Immature natural killer cell (primary cell): ENCODE data around the gene RRM2. TPM values are rescaled to one million over a fixed set of nuclear protein-coding genes. Genes with fewer than 3 reads are reported as not detected.

Source experiments
- DNase-seq, 3 donors: peaks; one replicate each; pipeline ENCODE4 v3.0.0; 2022; ENCODE audit warnings: mixed read lengths in 1 of 3
- H3K27ac Mint-ChIP-seq, 6 donors: one replicate each; pipeline ENCODE4 v1.8.0; 2020; ENCODE audit warnings: mixed read lengths in 6 of 6, mild to moderate bottlenecking in 5 of 6, inconsistent platforms in 4 of 6, moderate library complexity in 3 of 6
- H3K27me3 Mint-ChIP-seq, 3 donors: one replicate each; pipeline ENCODE4 v1.8.0; 2020 to 2021; ENCODE audit warnings: low read depth in 3 of 3, mild to moderate bottlenecking in 3 of 3, mixed read lengths in 3 of 3, moderate library complexity in 3 of 3, inconsistent platforms in 1 of 3
- H3K36me3 Mint-ChIP-seq, 3 donors: one replicate each; pipeline ENCODE4 v1.8.0; 2020; ENCODE audit warnings: mixed read lengths in 3 of 3, inconsistent platforms in 2 of 3, mild to moderate bottlenecking in 2 of 3
- H3K4me1 Mint-ChIP-seq, 2 donors: one replicate each; pipeline ENCODE4 v1.8.0; 2020; ENCODE audit warnings: inconsistent platforms in 2 of 2, mild to moderate bottlenecking in 2 of 2, mixed read lengths in 2 of 2, moderate library complexity in 1 of 2
- H3K4me3 Mint-ChIP-seq, 5 donors: one replicate each; pipeline ENCODE4 v1.8.0; 2020; ENCODE audit warnings: mild to moderate bottlenecking in 5 of 5, mixed read lengths in 5 of 5, inconsistent platforms in 3 of 5, moderate library complexity in 3 of 5
- H3K9me3 Mint-ChIP-seq, 6 donors: one replicate each; pipeline ENCODE4 v1.8.0; 2020; ENCODE audit warnings: mild to moderate bottlenecking in 6 of 6, mixed read lengths in 6 of 6, inconsistent platforms in 4 of 6, moderate library complexity in 3 of 6
- polyA plus RNA-seq, 3 donors: library from polyadenylated mRNA; unstranded; fragments of 300-500 nt; fragmentation: Illumina TruSeq; gene quantifications; one replicate each; pipeline ENCODE4 v1.2.3, GENCODE V29; 2021

Gene RRM2
- 10 to 100 TPM in 1 of 3 donors, 1 to 10 TPM in 2; 4.9 to 11.3 (median 9.8) TPM for polyA plus RNA-seq

DNA sequence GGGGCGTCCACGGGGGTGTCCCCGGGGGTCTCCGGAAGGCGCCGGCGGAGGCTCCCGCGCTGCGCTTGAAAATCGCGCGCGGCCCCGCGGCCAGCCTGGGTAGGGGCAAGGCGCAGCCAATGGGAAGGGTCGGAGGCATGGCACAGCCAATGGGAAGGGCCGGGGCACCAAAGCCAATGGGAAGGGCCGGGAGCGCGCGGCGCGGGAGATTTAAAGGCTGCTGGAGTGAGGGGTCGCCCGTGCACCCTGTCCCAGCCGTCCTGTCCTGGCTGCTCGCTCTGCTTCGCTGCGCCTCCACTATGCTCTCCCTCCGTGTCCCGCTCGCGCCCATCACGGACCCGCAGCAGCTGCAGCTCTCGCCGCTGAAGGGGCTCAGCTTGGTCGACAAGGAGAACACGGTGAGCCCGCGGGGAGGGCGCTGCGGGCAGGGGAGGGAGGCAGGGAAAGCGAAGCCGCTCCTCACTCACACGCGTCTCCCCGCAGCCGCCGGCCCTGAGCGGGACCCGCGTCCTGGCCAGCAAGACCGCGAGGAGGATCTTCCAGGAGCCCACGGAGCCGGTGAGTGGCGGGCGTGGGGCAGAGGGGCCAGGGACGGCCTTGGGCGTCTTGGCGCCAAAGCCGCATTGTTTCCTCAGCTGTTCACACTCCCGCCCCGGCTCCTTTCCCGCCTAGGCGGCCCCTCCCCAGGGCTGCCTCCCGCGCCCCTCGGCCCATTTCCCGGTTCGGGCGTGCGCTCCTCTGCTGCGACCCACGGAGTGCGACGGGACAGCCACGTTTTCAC lies at the start of gene RRM2:
RRM2 (plus strand) TSS at position 240 of the 781 bp plus-strand sequence; CDS start at position 300, 60 bp downstream.
- Mint-ChIP-seq H3K4me1 (peaks cover 62 to 65% of the 10 kb centered on the region in 2 donors), H3K27ac (peak within 1 kb of the TSS in 5 of 6 donors; percentile 79 to 90 (median 87)), H3K27me3 (peaks cover 9 to 13% (median 10%) of the 10 kb centered on the region in 3 donors), H3K9me3 (no peaks in the 10 kb centered on the region), H3K4me3 (peak within 1 kb of the TSS; percentile 92 to 99 (median 97)), H3K36me3 (peaks cover 0 to 8% (median 0%) of the 10 kb centered on the region in 3 donors)
- peak; percentile 82 to 86 (median 85) for DNase-seq

DNA sequence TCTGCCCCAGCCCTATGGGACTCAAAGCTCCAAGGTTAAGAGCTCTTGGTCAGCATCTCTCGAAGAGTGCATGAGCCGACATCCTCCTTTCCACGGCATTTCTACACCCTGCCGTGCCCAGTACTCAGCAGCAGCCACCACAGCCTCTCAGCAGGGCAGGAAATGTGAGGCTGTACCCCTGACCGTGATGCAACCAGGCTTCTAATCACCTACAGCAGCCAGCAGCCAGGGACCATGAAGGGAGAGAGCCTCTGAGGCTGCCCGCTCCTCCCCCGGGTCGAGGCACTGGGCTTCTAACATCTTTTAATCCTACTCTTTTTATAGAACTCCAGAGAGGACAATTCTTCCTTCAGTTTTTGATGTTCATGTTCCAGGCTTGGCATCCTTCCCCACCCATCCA lies 48.8 kb upstream of the RRM2 start:
- Mint-ChIP-seq H3K27me3 (peaks cover 5 to 23% (median 18%) of the 10 kb centered on the region in 3 donors), H3K9me3 (no peaks in the 10 kb centered on the region), H3K4me1 (peaks cover 3 to 6% of the 10 kb centered on the region in 2 donors), H3K36me3 (peaks cover 0 to 5% (median 0%) of the 10 kb centered on the region in 3 donors), H3K4me3 (no peak overlapping the region), H3K27ac (no peak overlapping the region)
- no peak for DNase-seq

- Mint-ChIP-seq H3K4me3 (no peak overlapping the region), H3K36me3 (peaks cover 0 to 5% (median 0%) of the 10 kb centered on the region in 3 donors), H3K9me3 (no peaks in the 10 kb centered on the region), H3K4me1 (peaks cover 9 to 13% of the 10 kb centered on the region in 2 donors), H3K27me3 (peaks cover 7 to 28% (median 19%) of the 10 kb centered on the region in 3 donors), H3K27ac (no peak overlapping the region)
- DNase-seq, result no peak
Measured at GRCh38 chr2:10075101-10075500, 47.4 kb upstream of the RRM2 start.

DNA sequence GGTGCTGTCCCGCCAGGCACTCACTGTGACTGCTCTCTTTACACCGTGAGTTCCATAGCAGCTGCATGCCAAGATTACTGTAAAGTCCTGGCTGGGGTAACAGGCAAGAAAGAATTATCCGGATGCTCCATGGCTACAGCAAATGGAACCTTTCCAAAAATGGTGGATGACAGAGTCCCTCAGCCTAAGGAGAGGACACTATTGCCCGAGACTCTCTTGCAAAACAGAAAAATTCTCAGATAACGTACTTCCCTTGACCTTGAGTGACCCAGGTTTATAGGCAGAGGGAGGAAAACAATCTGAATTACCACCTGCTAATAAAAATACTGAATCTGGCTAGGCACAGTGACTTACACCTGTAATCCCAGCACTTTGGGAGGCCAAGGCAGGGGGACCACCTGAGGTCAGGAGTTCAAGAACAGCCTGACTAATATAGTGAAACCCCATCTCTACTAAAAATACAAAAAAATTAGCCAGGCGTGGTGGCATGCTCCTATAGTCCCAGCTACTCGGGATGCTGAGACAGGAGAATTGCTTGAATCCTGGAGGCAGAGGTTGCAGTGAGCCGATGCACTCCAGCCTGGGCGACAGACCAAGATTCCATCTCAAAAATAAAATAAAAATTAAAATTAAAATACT lies 46.8 kb upstream of the RRM2 start:
- Mint-ChIP-seq H3K27me3 (peaks cover 8 to 28% (median 19%) of the 10 kb centered on the region in 3 donors), H3K9me3 (no peaks in the 10 kb centered on the region), H3K27ac (no peak overlapping the region), H3K4me1 (peaks cover 9 to 15% of the 10 kb centered on the region in 2 donors), H3K36me3 (peaks cover 0 to 5% (median 0%) of the 10 kb centered on the region in 3 donors), H3K4me3 (no peak overlapping the region)
- DNase-seq, result no peak

- Mint-ChIP-seq H3K27me3 (peaks cover 14 to 34% (median 26%) of the 10 kb centered on the region in 3 donors), H3K4me3 (no peak overlapping the region), H3K36me3 (peaks cover 0 to 5% (median 0%) of the 10 kb centered on the region in 3 donors), H3K4me1 (peaks cover 17 to 23% of the 10 kb centered on the region in 2 donors), H3K9me3 (no peaks in the 10 kb centered on the region), H3K27ac (no peak overlapping the region)
- DNase-seq, result no peak
Measured at GRCh38 chr2:10076511-10076910, 46.0 kb upstream of the RRM2 start.

- H3K4me1 Mint-ChIP-seq, result peaks cover 17 to 23% of the 10 kb centered on the region in 2 donors
- no peak overlapping the region for H3K4me3 Mint-ChIP-seq
- H3K9me3 Mint-ChIP-seq, result no peaks in the 10 kb centered on the region
- peaks cover 14 to 37% (median 28%) of the 10 kb centered on the region in 3 donors for H3K27me3 Mint-ChIP-seq
- peaks cover 0 to 5% (median 0%) of the 10 kb centered on the region in 3 donors for H3K36me3 Mint-ChIP-seq
- H3K27ac Mint-ChIP-seq, result no peak overlapping the region
- no peak for DNase-seq
Measured at GRCh38 chr2:10076988-10077527, 45.5 kb upstream of the RRM2 start.

DNA sequence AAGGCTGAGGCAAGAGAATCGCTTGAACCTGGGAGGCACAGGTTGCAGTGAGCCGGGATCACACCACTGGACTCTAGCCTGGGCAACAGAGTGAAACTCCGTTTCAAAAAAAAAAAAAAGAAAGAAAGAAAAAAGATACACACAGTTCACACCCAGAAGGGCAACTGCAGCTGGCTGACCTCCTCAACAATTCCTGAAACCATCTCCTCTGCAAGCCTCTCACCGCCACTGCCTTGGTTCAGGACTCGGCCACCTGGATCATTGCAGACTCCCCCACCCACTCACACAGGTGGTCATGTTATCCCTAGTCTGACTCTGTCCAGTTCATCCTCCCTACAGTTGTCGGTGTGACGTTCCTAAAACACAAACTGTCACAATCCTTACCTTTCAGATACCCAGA lies 44.5 kb upstream of the RRM2 start:
- Mint-ChIP-seq H3K4me3 (peak overlapping the region in 3 of 5 donors; percentile 4 to 25 (median 7)), H3K9me3 (no peaks in the 10 kb centered on the region), H3K27me3 (peaks cover 14 to 35% (median 26%) of the 10 kb centered on the region in 3 donors), H3K4me1 (peaks cover 14 to 17% of the 10 kb centered on the region in 2 donors), H3K36me3 (peaks cover 0 to 5% (median 0%) of the 10 kb centered on the region in 3 donors), H3K27ac (peak overlapping the region in 1 of 6 donors; percentile 6)
- DNase-seq, result no peak

- Mint-ChIP-seq H3K27ac (peak overlapping the region in 1 of 6 donors; percentile 65), H3K9me3 (no peaks in the 10 kb centered on the region), H3K27me3 (peaks cover 19 to 38% (median 33%) of the 10 kb centered on the region in 3 donors), H3K4me1 (peaks cover 14 to 17% of the 10 kb centered on the region in 2 donors), H3K4me3 (peak overlapping the region; percentile 7 to 85 (median 81)), H3K36me3 (peaks cover 0 to 5% (median 0%) of the 10 kb centered on the region in 3 donors)
- DNase-seq, result no peak
Measured at GRCh38 chr2:10078704-10079265, 43.8 kb upstream of the RRM2 start.

- Mint-ChIP-seq H3K27me3 (peaks cover 22 to 39% (median 37%) of the 10 kb centered on the region in 3 donors), H3K9me3 (no peaks in the 10 kb centered on the region), H3K4me3 (peak overlapping the region; percentile 76 to 85 (median 81)), H3K4me1 (peaks cover 14 to 17% of the 10 kb centered on the region in 2 donors), H3K36me3 (peaks cover 0 to 11% (median 0%) of the 10 kb centered on the region in 3 donors), H3K27ac (peak overlapping the region in 1 of 6 donors; percentile 65)
- DNase-seq, result no peak
Measured at GRCh38 chr2:10079266-10079869, 43.2 kb upstream of the RRM2 start.

- H3K4me3 Mint-ChIP-seq, result peak within 1 kb of the TSS; percentile 80 to 86 (median 82)
- H3K27me3 Mint-ChIP-seq, result peaks cover 25 to 42% (median 34%) of the 10 kb centered on the region in 3 donors
- peak within 1 kb of the TSS in 5 of 6 donors; percentile 44 to 72 (median 65) for H3K27ac Mint-ChIP-seq
- H3K36me3 Mint-ChIP-seq, result peaks cover 0 to 11% (median 0%) of the 10 kb centered on the region in 3 donors
- peak; percentile 14 to 23 (median 17) for DNase-seq
- no peaks in the 10 kb centered on the region for H3K9me3 Mint-ChIP-seq
- H3K4me1 Mint-ChIP-seq, result peaks cover 14 to 17% of the 10 kb centered on the region in 2 donors
Measured at GRCh38 chr2:10079870-10080535, 42.5 kb upstream of the RRM2 start, which contains the start of gene CYS1. TSS of gene CYS1 (minus strand) at chr2:10080411. CDS start at chr2:10080223, 188 bp downstream.

- Mint-ChIP-seq H3K27ac (peak overlapping the region in 5 of 6 donors; percentile 44 to 72 (median 56)), H3K4me3 (peak overlapping the region; percentile 80 to 86 (median 80)), H3K27me3 (peaks cover 22 to 40% (median 33%) of the 10 kb centered on the region in 3 donors), H3K36me3 (peaks cover 0 to 11% (median 0%) of the 10 kb centered on the region in 3 donors), H3K9me3 (no peaks in the 10 kb centered on the region), H3K4me1 (peaks cover 14 to 17% of the 10 kb centered on the region in 2 donors)
- peak; percentile 33 to 60 (median 53) for DNase-seq
Measured at GRCh38 chr2:10080536-10081304, 41.8 kb upstream of the RRM2 start.

DNA sequence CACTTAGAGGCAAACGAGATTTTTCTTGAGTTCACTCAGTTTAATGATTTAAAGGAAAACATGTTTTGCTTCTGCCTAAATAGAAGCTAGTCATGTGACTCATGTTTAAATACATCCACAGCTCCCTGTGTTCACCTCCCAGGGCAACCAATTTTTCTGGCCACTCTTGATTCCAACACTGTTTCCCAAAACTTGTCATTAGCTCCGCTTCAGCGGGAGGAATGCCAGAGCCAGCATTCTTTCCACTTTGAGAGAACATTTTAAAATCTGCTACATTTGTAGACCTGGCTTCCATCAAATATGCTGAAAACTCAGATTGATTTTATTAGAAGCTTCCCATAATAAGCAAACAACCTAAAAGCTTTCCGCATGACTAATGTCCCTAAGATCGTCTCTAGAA lies 39.5 kb upstream of the RRM2 start:
- no peak for DNase-seq
- Mint-ChIP-seq H3K4me1 (peaks cover 14 to 17% of the 10 kb centered on the region in 2 donors), H3K36me3 (peaks cover 0 to 9% (median 0%) of the 10 kb centered on the region in 3 donors), H3K9me3 (peaks cover 0 to 2% (median 0%) of the 10 kb centered on the region in 6 donors), H3K4me3 (peak overlapping the region in 1 of 5 donors; percentile 19), H3K27me3 (peaks cover 25 to 36% (median 26%) of the 10 kb centered on the region in 3 donors), H3K27ac (no peak overlapping the region)
